ENCODE data around the gene MYO3B.

DNA sequence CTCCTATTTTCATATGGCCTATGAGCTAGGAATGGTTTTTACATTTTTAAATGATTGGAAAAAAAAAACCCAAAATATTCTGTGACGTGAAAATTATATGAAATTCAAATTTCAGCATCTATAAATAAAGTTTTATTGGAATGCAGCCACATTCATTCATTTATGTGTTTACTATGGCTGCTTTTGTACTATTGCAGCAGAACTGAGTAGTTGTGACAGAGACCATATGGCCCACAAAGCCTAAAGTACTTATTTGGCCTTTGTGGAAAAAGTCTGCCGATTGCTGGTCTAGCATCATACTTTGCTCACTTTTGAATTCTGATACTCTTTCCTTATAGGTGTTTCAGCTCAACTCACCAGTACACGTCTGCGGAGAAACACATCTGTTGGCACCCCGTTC is 39.0 kb downstream of the MYO3B start:
- TF ChIP-seq, protein P1, sequence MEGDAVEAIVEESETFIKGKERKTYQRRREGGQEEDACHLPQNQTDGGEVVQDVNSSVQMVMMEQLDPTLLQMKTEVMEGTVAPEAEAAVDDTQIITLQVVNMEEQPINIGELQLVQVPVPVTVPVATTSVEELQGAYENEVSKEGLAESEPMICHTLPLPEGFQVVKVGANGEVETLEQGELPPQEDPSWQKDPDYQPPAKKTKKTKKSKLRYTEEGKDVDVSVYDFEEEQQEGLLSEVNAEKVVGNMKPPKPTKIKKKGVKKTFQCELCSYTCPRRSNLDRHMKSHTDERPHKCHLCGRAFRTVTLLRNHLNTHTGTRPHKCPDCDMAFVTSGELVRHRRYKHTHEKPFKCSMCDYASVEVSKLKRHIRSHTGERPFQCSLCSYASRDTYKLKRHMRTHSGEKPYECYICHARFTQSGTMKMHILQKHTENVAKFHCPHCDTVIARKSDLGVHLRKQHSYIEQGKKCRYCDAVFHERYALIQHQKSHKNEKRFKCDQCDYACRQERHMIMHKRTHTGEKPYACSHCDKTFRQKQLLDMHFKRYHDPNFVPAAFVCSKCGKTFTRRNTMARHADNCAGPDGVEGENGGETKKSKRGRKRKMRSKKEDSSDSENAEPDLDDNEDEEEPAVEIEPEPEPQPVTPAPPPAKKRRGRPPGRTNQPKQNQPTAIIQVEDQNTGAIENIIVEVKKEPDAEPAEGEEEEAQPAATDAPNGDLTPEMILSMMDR (IDR thresholded peaks at IDR 0.05; ENCODE audit: insufficient read depth, low read length, poor library complexity, severe bottlenecking): no peak
- TF ChIP-seq EZH2phosphoT487 (conservative IDR thresholded peaks at IDR 0.05; ENCODE audit: low read length): no peak

All from SU-DHL-6 (cell line).